ENCODE measurements around the gene HNRNPUL2. TPM values are rescaled to one million over a fixed set of nuclear protein-coding genes. Genes with fewer than 3 reads are reported as not detected.
A peak's percentile ranks its signal among the peaks of the same experiment; 100 is the strongest.

Gene HNRNPUL2
- total and polyA plus RNA-seq, 10 of the 15 experiments (the other 5 are each of a cell fraction or from before 2014, with no cell fraction given), result 1.6 to 72.2 (median 14.9) TPM

GRCh38 chr11:62755086-62755615 is 27.9 kb upstream of the HNRNPUL2 start:
- ChIA-PET RAD21 (ENCODE audit: unreplicated experiment) (interaction anchor here (1.9 to 2.1 kb wide), 2 partner anchors 26 to 91 kb away, joined by 11 to 44 read pairs; partner anchors contain the start of genes C11orf98, CSKMT, HNRNPUL2 and TTC9C), SMC1A (ENCODE audit: uncharacterized antibody, unreplicated experiment) (interaction anchor here (3.5 kb wide), 1 partner anchor 26 kb away, joined by 27 read pairs; the partner anchor contains the start of genes HNRNPUL2 and TTC9C), POLR2A (interaction anchor here (1.1 to 4.6 kb wide), 11 partner anchors 9 to 96 kb away, joined by 3 to 70 read pairs (median 10); partner anchors contain the start of genes C11orf98, CSKMT, HNRNPUL2 and NXF1), CTCF (interaction anchor here (1.3 to 3.5 kb wide), 5 partner anchors 14 to 34 kb away, joined by 3 to 42 read pairs (median 11); partner anchors contain the start of genes TAF6L and TTC9C)
- FAIRE-seq (no peak), ATAC-seq (no peak), DNase-seq (ENCODE audit: low read depth, low spot score) (no peak)
- H3K79me2 ChIP-seq (ENCODE audit: control insufficient read depth, insufficient read depth, low read length), result no peaks in the 10 kb centered on the region; the same call in 1 of the 2 replicates
- no peak overlapping the region for H3K9ac ChIP-seq (ENCODE audit: control insufficient read depth, insufficient read depth, low read length)
- WGBS (ENCODE audit: insufficient coverage, insufficient replicate concordance, low lambda C conversion rate, missing lambda C conversion rate), result 72% methylated on average over 10 of the region's 10 CpGs
- H2AFZ ChIP-seq (ENCODE audit: control insufficient read depth, low read depth, low read length), result no peak overlapping the region
- H3K9me3 ChIP-seq (replicated peaks; ENCODE audit: control insufficient read depth, insufficient read depth, low read length), result no peaks in the 10 kb centered on the region
- no TSS peak for BruUV-seq (replicated peaks)
- TF ChIP-seq POLR2AphosphoS2 (IDR thresholded peaks at IDR 0.05; ENCODE audit: low read depth, low read length) (no peak), ZBTB33 (IDR thresholded peaks at IDR 0.05) (no peak), E2F8 (IDR thresholded peaks at IDR 0.05; ENCODE audit: low read depth, partially characterized antibody) (no peak), ETV6 (conservative IDR thresholded peaks at IDR 0.05 in 1 of 2, IDR thresholded peaks at IDR 0.05 in 1 of 2; ENCODE audit: borderline replicate concordance in 1 of 2, low read depth in 1 of 2) (no peak), USF1 (IDR thresholded peaks at IDR 0.05; ENCODE audit: borderline replicate concordance, extremely low read length, insufficient read depth, low read depth, low read length) (no peak), IKZF1 (conservative IDR thresholded peaks at IDR 0.05) (no peak), BRCA1 (IDR thresholded peaks at IDR 0.05; ENCODE audit: low read depth, low read length) (no peak), MEF2A (IDR thresholded peaks at IDR 0.05; ENCODE audit: insufficient read depth, low read depth, low read length) (no peak), BCL11A (IDR thresholded peaks at IDR 0.05; ENCODE audit: low read depth, low read length) (no peak), TCF12 (IDR thresholded peaks at IDR 0.05; ENCODE audit: low read depth, low read length) (no peak), ZNF24 (IDR thresholded peaks at IDR 0.05) (no peak), JUND (IDR thresholded peaks at IDR 0.05; ENCODE audit: low read depth, low read length) (no peak), HDGF (IDR thresholded peaks at IDR 0.05) (no peak)
- H3K4me1 ChIP-seq (ENCODE audit: control insufficient read depth, insufficient read depth, low read length), result peaks cover 6% of the 10 kb centered on the region
- no peak overlapping the region for H3K27ac ChIP-seq (ENCODE audit: control insufficient read depth, insufficient read depth)
- in situ Hi-C loops (cut with MboI) (no loop called here), intact Hi-C loops (cut with micrococcal nuclease; ENCODE audit: unreplicated experiment) (no loop called here)
- no peak overlapping the region for H3K4me3 ChIP-seq
- H3K27me3 ChIP-seq (replicated peaks in 1 of 2; ENCODE audit: control insufficient read depth in 2 of 2, insufficient read depth in 2 of 2, low read length in 1 of 2), result no peaks in the 10 kb centered on the region
- no peaks in the 10 kb centered on the region for H4K20me1 ChIP-seq (ENCODE audit: control insufficient read depth, insufficient read depth)
- H3K4me2 ChIP-seq (ENCODE audit: control insufficient read depth, insufficient read depth), result peak overlapping the region; percentile 82
- no peaks in the 10 kb centered on the region for H3K36me3 ChIP-seq (ENCODE audit: control insufficient read depth in 2 of 2, insufficient read depth in 2 of 2, low read length in 1 of 2)

All from GM12878 (cell line).